ENCODE data around the gene EHD2. TPM values are rescaled to one million over a fixed set of nuclear protein-coding genes. Genes with fewer than 3 reads are reported as not detected.

The EHD2 gene
- total and polyA plus RNA-seq, 2 of the 13 experiments (the other 11 are each of a cell fraction or from before 2014, with no cell fraction given) = 0.09 to 0.28 TPM

DNA sequence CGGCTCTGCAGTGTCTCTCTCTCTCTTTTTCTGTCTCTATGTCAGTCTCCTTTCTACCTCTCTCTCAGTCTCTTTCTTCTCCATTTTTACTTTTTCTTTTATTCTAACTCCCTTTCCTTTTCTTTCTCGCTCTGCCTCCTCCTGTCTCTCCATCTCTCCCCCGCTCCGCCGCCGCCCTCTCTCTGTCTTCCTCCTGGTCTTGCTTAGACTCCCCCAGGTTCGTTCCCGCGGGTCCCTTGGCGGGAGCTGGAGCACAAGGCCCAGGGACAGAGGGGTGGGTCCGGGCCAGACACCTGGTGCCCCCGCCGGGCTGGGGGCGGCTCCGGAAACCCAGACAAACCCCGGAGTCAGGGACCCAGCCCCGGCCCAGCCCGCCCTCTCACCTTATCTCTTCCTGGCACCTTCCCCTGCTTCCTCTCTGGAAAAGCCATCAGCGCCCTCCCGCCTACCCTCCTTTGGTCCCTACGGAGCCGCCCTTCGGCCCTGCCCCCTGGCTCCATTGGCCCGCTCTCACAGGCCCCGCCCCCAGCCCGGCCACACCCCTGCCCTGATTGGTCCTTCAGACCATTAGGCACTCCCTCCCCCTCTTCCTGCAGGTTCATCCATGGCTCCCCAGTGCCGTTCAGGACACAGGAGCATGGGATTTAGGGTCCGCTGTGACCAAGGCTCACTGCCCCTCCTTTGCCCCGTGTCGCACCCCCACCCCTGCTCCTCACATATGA lies 16.7 kb downstream of the EHD2 start (continued):
- TF ChIP-seq, protein P1, sequence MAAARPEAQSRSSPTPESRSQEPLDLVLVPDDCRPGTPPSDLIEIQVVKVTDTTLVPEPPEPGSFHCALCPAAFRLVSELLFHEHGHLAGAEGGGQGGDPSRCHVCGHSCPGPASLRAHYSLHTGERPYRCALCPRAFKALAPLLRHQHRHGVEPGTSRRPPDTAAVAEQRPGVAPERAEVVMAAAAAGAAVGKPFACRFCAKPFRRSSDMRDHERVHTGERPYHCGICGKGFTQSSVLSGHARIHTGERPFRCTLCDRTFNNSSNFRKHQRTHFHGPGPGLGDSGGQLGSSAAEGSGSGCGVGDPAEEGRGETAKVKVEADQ (CRISPR knock-in tag; IDR thresholded peaks at IDR 0.05; ENCODE audit: borderline replicate concordance) = no peak
- TF ChIP-seq, protein P2, sequence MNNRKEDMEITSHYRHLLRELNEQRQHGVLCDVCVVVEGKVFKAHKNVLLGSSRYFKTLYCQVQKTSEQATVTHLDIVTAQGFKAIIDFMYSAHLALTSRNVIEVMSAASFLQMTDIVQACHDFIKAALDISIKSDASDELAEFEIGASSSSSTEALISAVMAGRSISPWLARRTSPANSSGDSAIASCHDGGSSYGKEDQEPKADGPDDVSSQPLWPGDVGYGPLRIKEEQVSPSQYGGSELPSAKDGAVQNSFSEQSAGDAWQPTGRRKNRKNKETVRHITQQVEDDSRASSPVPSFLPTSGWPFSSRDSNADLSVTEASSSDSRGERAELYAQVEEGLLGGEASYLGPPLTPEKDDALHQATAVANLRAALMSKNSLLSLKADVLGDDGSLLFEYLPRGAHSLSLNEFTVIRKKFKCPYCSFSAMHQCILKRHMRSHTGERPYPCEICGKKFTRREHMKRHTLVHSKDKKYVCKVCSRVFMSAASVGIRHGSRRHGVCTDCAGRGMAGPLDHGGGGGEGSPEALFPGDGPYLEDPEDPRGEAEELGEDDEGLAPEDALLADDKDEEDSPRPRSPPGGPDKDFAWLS (CRISPR knock-in tag; IDR thresholded peaks at IDR 0.05; ENCODE audit: borderline replicate concordance) = no peak
- TF ChIP-seq IKZF4 (CRISPR knock-in tag; IDR thresholded peaks at IDR 0.05; ENCODE audit: borderline replicate concordance, low read depth, not compliant biosample characterization) = no peak
- TF ChIP-seq, protein P3, sequence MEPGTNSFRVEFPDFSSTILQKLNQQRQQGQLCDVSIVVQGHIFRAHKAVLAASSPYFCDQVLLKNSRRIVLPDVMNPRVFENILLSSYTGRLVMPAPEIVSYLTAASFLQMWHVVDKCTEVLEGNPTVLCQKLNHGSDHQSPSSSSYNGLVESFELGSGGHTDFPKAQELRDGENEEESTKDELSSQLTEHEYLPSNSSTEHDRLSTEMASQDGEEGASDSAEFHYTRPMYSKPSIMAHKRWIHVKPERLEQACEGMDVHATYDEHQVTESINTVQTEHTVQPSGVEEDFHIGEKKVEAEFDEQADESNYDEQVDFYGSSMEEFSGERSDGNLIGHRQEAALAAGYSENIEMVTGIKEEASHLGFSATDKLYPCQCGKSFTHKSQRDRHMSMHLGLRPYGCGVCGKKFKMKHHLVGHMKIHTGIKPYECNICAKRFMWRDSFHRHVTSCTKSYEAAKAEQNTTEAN (CRISPR knock-in tag; conservative IDR thresholded peaks at IDR 0.05) = no peak
- TF ChIP-seq ZNF34 (CRISPR knock-in tag; IDR thresholded peaks at IDR 0.05; ENCODE audit: borderline replicate concordance) = no peak
- no peak for TF ChIP-seq RFX1 (IDR thresholded peaks at IDR 0.05)

DNA sequence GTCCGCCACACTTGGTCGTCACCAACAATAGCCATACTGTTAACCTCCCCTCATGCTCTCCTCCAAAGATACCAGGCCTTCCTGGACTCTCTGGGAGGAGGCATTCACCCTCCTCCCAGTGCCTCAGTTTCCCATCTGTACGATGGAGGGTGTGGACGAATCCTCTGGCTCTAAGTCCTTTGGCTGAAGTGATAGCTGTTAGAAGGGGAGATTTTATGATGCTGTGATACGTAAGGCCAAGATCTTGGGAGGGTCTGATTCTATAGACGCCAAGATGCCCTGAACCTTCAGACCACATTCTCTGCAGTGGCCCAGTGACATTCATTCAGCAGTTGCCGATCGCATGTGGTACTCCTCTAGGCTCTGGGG lies 17.3 kb downstream of the EHD2 start:
- Histone ChIP-seq H3K4me2 (ENCODE audit: low read depth, low read length) (no peak overlapping the region; the same call in 1 of the 2 replicates), H2AFZ (ENCODE audit: low read length) (no peak overlapping the region), H3K4me3 (replicated peaks in 1 of 3; ENCODE audit: insufficient read depth in 1 of 3, low read depth in 2 of 3, low read length in 3 of 3) (peak overlapping the region in 1 of 3 experiments; percentile 50; a peak in 1 of 6 replicates), H4K20me1 (ENCODE audit: insufficient read depth, low read length) (no peaks in the 10 kb centered on the region), H3K27me3 (ENCODE audit: control insufficient read depth in 1 of 2, insufficient read depth in 2 of 2, low read length in 2 of 2) (no peaks in the 10 kb centered on the region), H3K9me3 (ENCODE audit: low read length) (no peaks in the 10 kb centered on the region), H3K4me1 (ENCODE audit: insufficient read depth, low read length) (peaks cover 40% of the 10 kb centered on the region), H3K36me3 (replicated peaks in 1 of 2; ENCODE audit: control insufficient read depth in 1 of 2, insufficient read depth in 2 of 2, low read length in 2 of 2) (no peaks in the 10 kb centered on the region), H3K27ac (ENCODE audit: extremely low read length, insufficient read depth, low read length) (no peak overlapping the region), H3K79me2 (ENCODE audit: insufficient read depth, low read length) (no peaks in the 10 kb centered on the region), H3K9ac (ENCODE audit: insufficient read depth, low read depth, low read length) (no peak overlapping the region)
- intact Hi-C loops (cut with micrococcal nuclease; ENCODE audit: unreplicated experiment) = no loop called here
- BruUV-seq (replicated peaks) = no TSS peak
- FAIRE-seq (no peak), DNase-seq (ENCODE audit: low spot score) (no peak), ATAC-seq (no peak)
- WGBS (ENCODE audit: low lambda C conversion rate) = 68% methylated on average over 8 of the region's 8 CpGs
- CTCF ChIA-PET (ENCODE audit: low intra/inter-chr PET ratio, low total read pairs) = interaction anchor here (0.7 kb wide), 1 partner anchor 1382 kb away, joined by 3 read pairs; no protein-coding TSS in a partner anchor
- POLR2A ChIA-PET = no interaction called here
- in situ Hi-C loops (cut with HindIII; ENCODE audit: extremely low pct_ligation_motif_present, low pct_unique_long_range_greater_than_20kb) = no loop called here
- no peak for TF ChIP-seq CC2D1A (CRISPR knock-in tag; IDR thresholded peaks at IDR 0.05)
- TF ChIP-seq CHD4 (IDR thresholded peaks at IDR 0.05; ENCODE audit: borderline replicate concordance, low read length) = peak; percentile 55; the same call in 1 of the 2 replicates

Measured in HepG2 (cell line).